Smooth muscle cell (in vitro differentiated cells): Measurements from ENCODE around the gene ADGRG7. TPM values are rescaled to one million over a fixed set of nuclear protein-coding genes. Genes with fewer than 3 reads are reported as not detected.

Experiments used
- DNase-seq: peaks from one replicate; lab custom pipeline; 2025; ENCODE audit not compliant: unreplicated experiment; lab: John Stamatoyannopoulos, UW
- H2AFZ ChIP-seq: fragments of 200-600 bp; sonication (generic); 2 replicates; pipeline ENCODE4 v1.6.0; 2016; ENCODE audit warnings: antibody characterized with exemption, low read depth, mild to moderate bottlenecking
- H3F3A ChIP-seq: fragments of 200-600 bp; sonication (generic); 2 replicates; pipeline ENCODE4 v1.6.0; 2017; ENCODE audit warnings: antibody characterized with exemption, low read depth
- H3K27ac ChIP-seq: fragments of 200-600 bp; sonication (generic); 2 replicates; pipeline ENCODE4 v1.5.1; 2016; ENCODE audit warnings: low read depth, mild to moderate bottlenecking
- H3K27me3 ChIP-seq: fragments of 200-600 bp; sonication (generic); 2 replicates; pipeline ENCODE4 v1.6.1; 2016; ENCODE audit warnings: low read depth, mild to moderate bottlenecking
- H3K36me3 ChIP-seq: fragments of 200-600 bp; sonication (generic); 2 replicates; pipeline ENCODE4 v1.5.1; 2016; ENCODE audit warnings: low read depth
- H3K4me1 ChIP-seq: fragments of 200-600 bp; sonication (generic); 2 replicates; pipeline ENCODE4 v1.5.1; 2016; ENCODE audit warnings: low read depth
- H3K4me2 ChIP-seq: fragments of 200-600 bp; sonication (generic); 2 replicates; pipeline ENCODE4 v1.6.0; 2016; ENCODE audit warnings: mild to moderate bottlenecking
- H3K4me3 ChIP-seq: fragments of 200-600 bp; sonication (generic); 2 replicates; pipeline ENCODE4 v1.5.1; 2016; ENCODE audit warnings: mild to moderate bottlenecking
- H3K79me2 ChIP-seq: fragments of 200-600 bp; sonication (generic); 2 replicates; pipeline ENCODE4 v1.6.0; 2016; ENCODE audit warnings: low read depth, mild to moderate bottlenecking
- H3K9ac ChIP-seq: fragments of 200-600 bp; sonication (generic); 2 replicates; pipeline ENCODE4 v1.6.0; 2016; ENCODE audit warnings: low read depth
- H3K9me3 ChIP-seq: fragments of 200-600 bp; sonication (generic); replicated peaks from 2 replicates; pipeline ENCODE4 v1.5.1; 2016; ENCODE audit warnings: low read depth
- H4K20me1 ChIP-seq: fragments of 200-600 bp; sonication (generic); 2 replicates; pipeline ENCODE4 v1.6.0; 2016; ENCODE audit warnings: low read depth
- WGBS: methylation state at CpG from one replicate; pipeline ENCODE4 v1.1.7; 2016; ENCODE audit warnings: low lambda C conversion rate; 5-methylcytosine and 5-hydroxymethylcytosine counted together
- polyA plus RNA-seq: library from polyadenylated mRNA; unstranded; fragments of >200 nt; fragmentation: Nextera tagmentation; extraction: Ambion mirVana; gene quantifications from 2 replicates; pipeline ENCODE4 v1.2.1, GENCODE V29; 2016
- total RNA-seq: library from RNA; depleted of rRNA; stranded (reverse); fragments of >200 nt; gene quantifications from 2 replicates; pipeline ENCODE4 v1.2.3, GENCODE V29; 2014
- TF ChIP-seq, protein P1 (sequence below): fragments of 200-600 bp; sonication (generic); IDR thresholded peaks from 2 replicates; pipeline ENCODE4 v1.5.1; 2017; ENCODE audit warnings: borderline replicate concordance, mild to moderate bottlenecking, antibody characterized with exemption; ENCODE audit not compliant: insufficient read depth, poor library complexity, severe bottlenecking

The ADGRG7 gene
- total and polyA plus RNA-seq, 2 experiments from 2014 or later, result 0.04 TPM; not detected in 1

DNA sequence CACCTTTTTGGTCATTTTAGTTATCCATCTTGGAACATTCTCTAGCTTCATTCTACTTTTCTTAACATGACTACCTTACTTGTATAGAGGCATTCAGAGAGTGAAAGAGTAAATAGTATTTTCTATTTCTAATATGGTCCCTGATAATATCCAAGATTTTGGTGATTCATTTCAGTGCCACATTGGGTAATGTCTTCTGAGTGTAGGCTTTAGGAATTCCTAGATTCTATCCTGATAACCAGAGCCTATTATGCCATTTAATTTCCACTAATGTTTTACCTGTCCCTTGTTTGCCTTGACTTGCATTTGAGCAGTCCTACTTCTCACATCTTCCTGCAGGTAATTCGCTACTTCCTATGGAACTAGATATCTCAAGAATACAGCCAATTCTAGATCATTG lies 21.8 kb downstream of the ADGRG7 start:
- Histone ChIP-seq H3K4me1 (no peaks in the 10 kb centered on the region), H4K20me1 (no peaks in the 10 kb centered on the region), H3K9me3 (no peaks in the 10 kb centered on the region), H3K9ac (no peak overlapping the region), H3K4me3 (no peak overlapping the region), H3K27me3 (no peaks in the 10 kb centered on the region), H3K79me2 (no peaks in the 10 kb centered on the region), H3F3A (no peaks in the 10 kb centered on the region), H3K27ac (no peak overlapping the region), H3K4me2 (no peak overlapping the region), H3K36me3 (no peaks in the 10 kb centered on the region), H2AFZ (no peak overlapping the region)
- 94% methylated on average over 1 of the region's 1 CpG for WGBS
- no peak for DNase-seq
- TF ChIP-seq, protein P1, sequence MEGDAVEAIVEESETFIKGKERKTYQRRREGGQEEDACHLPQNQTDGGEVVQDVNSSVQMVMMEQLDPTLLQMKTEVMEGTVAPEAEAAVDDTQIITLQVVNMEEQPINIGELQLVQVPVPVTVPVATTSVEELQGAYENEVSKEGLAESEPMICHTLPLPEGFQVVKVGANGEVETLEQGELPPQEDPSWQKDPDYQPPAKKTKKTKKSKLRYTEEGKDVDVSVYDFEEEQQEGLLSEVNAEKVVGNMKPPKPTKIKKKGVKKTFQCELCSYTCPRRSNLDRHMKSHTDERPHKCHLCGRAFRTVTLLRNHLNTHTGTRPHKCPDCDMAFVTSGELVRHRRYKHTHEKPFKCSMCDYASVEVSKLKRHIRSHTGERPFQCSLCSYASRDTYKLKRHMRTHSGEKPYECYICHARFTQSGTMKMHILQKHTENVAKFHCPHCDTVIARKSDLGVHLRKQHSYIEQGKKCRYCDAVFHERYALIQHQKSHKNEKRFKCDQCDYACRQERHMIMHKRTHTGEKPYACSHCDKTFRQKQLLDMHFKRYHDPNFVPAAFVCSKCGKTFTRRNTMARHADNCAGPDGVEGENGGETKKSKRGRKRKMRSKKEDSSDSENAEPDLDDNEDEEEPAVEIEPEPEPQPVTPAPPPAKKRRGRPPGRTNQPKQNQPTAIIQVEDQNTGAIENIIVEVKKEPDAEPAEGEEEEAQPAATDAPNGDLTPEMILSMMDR, result no peak

DNA sequence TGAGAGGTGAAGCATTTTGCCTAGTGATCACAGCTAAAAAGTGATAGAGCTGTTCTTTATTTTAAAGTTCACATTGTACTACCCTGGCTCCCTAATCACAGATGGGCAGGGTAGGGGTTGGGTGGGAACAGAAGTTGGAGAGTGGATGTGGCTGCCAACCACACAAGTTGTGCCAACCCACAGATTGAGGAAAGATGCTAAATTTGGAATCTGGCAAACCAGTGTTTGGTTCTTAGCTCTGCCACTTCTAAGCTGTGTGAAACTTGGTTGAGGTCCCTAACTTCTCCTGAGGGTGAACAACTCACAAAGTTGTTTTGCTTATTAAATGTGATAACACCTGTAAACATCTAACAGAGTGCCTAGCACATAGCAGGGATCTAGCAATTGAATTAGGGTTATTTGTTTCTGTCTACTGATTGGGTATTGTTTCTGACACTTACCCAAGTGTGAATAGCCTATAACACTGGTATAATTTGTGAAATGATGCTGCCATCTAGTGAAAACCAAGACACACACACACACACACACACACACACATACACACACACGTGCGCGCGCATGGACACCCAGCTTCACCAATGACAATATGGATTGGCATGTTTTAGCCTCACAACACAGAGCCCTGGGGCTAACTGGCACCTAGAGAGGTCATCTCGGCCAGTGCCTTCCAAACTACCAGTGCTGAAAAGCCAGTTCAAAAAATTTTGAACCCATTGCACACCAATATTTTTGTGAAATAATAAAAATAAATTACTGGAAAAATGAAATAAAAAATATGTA lies 25.3 kb downstream of the ADGRG7 start:
- Histone ChIP-seq H4K20me1 (no peaks in the 10 kb centered on the region), H3K79me2 (no peaks in the 10 kb centered on the region)
- 91% methylated on average over 5 of the region's 5 CpGs for WGBS

DNA sequence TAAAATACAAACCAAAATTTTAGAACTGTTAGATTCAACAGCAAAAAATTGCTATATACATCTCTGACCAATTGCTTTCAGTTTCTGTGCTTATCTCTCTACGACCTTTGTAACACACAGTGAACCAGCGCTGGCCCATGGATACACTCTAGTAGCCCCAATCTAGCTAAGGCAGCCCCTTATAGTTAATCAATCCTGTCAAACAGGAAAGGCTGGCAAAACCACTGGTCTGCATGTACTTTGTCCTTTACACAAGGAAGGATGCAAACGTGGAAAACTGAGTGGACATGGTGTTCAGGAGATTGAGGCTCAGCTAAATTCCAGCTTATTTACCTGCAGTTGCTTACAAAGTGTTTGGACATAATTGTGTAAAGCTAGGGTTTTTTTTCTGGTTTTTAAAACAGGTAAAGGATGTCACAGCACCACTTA lies 25.9 kb downstream of the ADGRG7 start:
- no peaks in the 10 kb centered on the region for H3K4me1 ChIP-seq
- no peaks in the 10 kb centered on the region for H3F3A ChIP-seq
- H3K36me3 ChIP-seq, result no peaks in the 10 kb centered on the region
- no peak overlapping the region for H3K4me2 ChIP-seq
- no peak overlapping the region for H2AFZ ChIP-seq
- H3K27ac ChIP-seq, result no peak overlapping the region
- H3K79me2 ChIP-seq, result no peaks in the 10 kb centered on the region
- DNase-seq, result no peak
- H3K9ac ChIP-seq, result no peak overlapping the region
- no peaks in the 10 kb centered on the region for H3K9me3 ChIP-seq
- 87% methylated on average over 3 of the region's 3 CpGs for WGBS
- TF ChIP-seq, protein P1, result no peak
- no peaks in the 10 kb centered on the region for H3K27me3 ChIP-seq
- H3K4me3 ChIP-seq, result no peak overlapping the region
- H4K20me1 ChIP-seq, result no peaks in the 10 kb centered on the region

More for the DNA sequence above, 25.3 kb downstream of the ADGRG7 start:
- no peak overlapping the region for H2AFZ ChIP-seq
- no peaks in the 10 kb centered on the region for H3K27me3 ChIP-seq
- TF ChIP-seq, protein P1, result peak; percentile 12
- no peaks in the 10 kb centered on the region for H3K36me3 ChIP-seq
- DNase-seq, result no peak
- H3K9me3 ChIP-seq, result no peaks in the 10 kb centered on the region
- H3K4me3 ChIP-seq, result no peak overlapping the region
- no peak overlapping the region for H3K4me2 ChIP-seq
- H3K4me1 ChIP-seq, result no peaks in the 10 kb centered on the region
- no peaks in the 10 kb centered on the region for H3F3A ChIP-seq
- no peak overlapping the region for H3K27ac ChIP-seq
- H3K9ac ChIP-seq, result no peak overlapping the region

DNA sequence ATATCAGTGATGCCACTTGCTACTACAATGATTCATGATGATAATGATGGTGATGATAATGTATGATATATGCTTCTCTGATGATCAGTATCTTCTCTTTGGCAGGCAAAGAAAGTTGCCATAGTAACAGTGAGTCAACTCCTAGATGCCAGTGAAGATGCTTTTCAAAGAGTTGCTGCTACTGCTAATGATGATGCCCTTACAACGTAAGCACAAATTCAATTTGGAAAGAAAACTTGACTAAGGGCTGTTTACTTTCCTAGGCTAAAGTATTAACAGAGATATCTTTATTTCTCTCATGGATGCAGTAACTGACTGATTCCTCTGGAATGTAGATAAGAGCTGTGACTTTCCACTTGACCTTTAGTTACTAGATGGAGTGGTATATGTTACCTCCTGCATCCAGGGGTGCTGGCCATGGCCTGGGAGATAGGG lies 27.8 kb downstream of the ADGRG7 start:
- Histone ChIP-seq H3K4me1 (no peaks in the 10 kb centered on the region), H3K79me2 (no peaks in the 10 kb centered on the region), H2AFZ (no peak overlapping the region), H3K9ac (no peak overlapping the region), H3K4me2 (no peak overlapping the region), H3K4me3 (no peak overlapping the region), H3F3A (no peaks in the 10 kb centered on the region), H4K20me1 (no peaks in the 10 kb centered on the region), H3K27ac (no peak overlapping the region), H3K36me3 (no peaks in the 10 kb centered on the region), H3K27me3 (no peaks in the 10 kb centered on the region), H3K9me3 (no peaks in the 10 kb centered on the region)
- TF ChIP-seq, protein P1, result no peak
- WGBS, result 27% methylated on average over 1 of the region's 1 CpG
- DNase-seq, result no peak
